Type B pancreatic cell (in vitro differentiated cells): ENCODE measurements around the gene MAGEB17. TPM values are rescaled to one million over a fixed set of nuclear protein-coding genes. Genes with fewer than 3 reads are reported as not detected.

Experiments used
- DNase-seq: peaks from one replicate; pipeline ENCODE4 v3.0.0; 2021; ENCODE audit warnings: mixed read lengths; ENCODE audit not compliant: unreplicated experiment; ENCODE audit errors: extremely low spot score
- H3K27ac Mint-ChIP-seq: 2 replicates; pipeline ENCODE4 v1.8.0; 2021; ENCODE audit warnings: mild to moderate bottlenecking, mixed read lengths
- H3K27me3 Mint-ChIP-seq: 2 replicates; pipeline ENCODE4 v1.8.0; 2021; ENCODE audit warnings: mixed read lengths
- H3K36me3 Mint-ChIP-seq: 2 replicates; pipeline ENCODE4 v1.8.0; 2021; ENCODE audit warnings: mixed read lengths
- H3K4me1 Mint-ChIP-seq: one replicate; pipeline ENCODE4 v1.8.0; 2021; ENCODE audit warnings: mixed read lengths; ENCODE audit not compliant: unreplicated experiment
- H3K4me3 Mint-ChIP-seq: 2 replicates; pipeline ENCODE4 v1.8.0; 2021; ENCODE audit warnings: mild to moderate bottlenecking, mixed read lengths
- H3K9me3 Mint-ChIP-seq: 2 replicates; pipeline ENCODE4 v1.8.0; 2021; ENCODE audit warnings: mixed read lengths
- total RNA-seq: library from RNA; stranded (reverse); gene quantifications from 2 replicates; pipeline ENCODE4 v1.2.1, GENCODE V29; 2021; ENCODE audit warnings: low replicate concordance
- TF ChIP-seq, protein P1 (sequence below): fragments of 200-600 bp; sonication (generic); conservative IDR thresholded peaks from 2 replicates; pipeline ENCODE4 v1.5.0; 2021; ENCODE audit warnings: antibody characterized with exemption, mild to moderate bottlenecking

MAGEB17 gene
- total RNA-seq, 1 donor from 2014 or later: not detected

DNA sequence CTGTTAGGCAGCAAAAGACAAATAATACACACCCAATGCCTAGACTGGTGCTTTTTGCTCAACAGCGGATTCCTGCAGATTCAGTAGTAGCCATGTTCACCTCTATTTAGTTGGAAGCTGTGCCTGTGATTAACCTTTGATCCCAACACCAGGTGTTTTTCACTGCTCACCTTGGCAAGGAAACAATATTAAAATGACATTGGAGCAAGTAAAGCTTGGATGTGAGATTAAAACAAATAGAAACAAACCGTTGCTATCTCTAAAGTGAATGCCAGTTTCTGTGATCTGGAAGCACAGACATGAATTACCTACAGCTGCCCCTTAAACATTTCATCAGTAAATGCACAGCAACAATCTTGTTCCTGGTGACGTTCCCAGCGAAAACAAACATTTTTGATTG is 35.7 kb downstream of the MAGEB17 start:
- Mint-ChIP-seq H3K27me3 (no peaks in the 10 kb centered on the region), H3K27ac (no peak overlapping the region), H3K4me3 (no peak overlapping the region), H3K9me3 (no peaks in the 10 kb centered on the region), H3K4me1 (no peaks in the 10 kb centered on the region), H3K36me3 (no peaks in the 10 kb centered on the region)
- TF ChIP-seq, protein P1, sequence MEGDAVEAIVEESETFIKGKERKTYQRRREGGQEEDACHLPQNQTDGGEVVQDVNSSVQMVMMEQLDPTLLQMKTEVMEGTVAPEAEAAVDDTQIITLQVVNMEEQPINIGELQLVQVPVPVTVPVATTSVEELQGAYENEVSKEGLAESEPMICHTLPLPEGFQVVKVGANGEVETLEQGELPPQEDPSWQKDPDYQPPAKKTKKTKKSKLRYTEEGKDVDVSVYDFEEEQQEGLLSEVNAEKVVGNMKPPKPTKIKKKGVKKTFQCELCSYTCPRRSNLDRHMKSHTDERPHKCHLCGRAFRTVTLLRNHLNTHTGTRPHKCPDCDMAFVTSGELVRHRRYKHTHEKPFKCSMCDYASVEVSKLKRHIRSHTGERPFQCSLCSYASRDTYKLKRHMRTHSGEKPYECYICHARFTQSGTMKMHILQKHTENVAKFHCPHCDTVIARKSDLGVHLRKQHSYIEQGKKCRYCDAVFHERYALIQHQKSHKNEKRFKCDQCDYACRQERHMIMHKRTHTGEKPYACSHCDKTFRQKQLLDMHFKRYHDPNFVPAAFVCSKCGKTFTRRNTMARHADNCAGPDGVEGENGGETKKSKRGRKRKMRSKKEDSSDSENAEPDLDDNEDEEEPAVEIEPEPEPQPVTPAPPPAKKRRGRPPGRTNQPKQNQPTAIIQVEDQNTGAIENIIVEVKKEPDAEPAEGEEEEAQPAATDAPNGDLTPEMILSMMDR: no peak
- DNase-seq: no peak

DNA sequence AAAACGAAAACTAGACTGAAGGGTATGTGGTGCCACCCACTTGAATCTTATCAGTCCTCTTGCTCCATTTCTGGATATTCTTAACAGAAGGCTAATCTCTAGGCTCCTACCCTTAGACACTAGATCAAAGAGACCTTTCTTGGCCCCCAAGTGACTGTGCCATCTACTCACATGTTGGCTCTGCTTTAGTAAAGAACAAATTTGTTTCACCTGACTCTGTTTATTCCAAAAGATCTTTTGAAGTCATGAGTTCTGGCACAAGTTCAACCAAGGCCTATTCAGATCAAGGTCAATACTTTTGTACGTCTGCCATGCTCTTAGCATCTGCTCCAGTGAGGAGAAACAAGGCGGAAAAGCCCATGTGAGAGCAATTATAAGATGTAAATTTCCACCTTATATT is 37.3 kb downstream of the MAGEB17 start:
- H3K4me3 Mint-ChIP-seq: no peak overlapping the region
- DNase-seq: no peak
- no peak overlapping the region for H3K27ac Mint-ChIP-seq
- H3K9me3 Mint-ChIP-seq: no peaks in the 10 kb centered on the region
- no peaks in the 10 kb centered on the region for H3K36me3 Mint-ChIP-seq
- TF ChIP-seq, protein P1: no peak
- no peaks in the 10 kb centered on the region for H3K4me1 Mint-ChIP-seq
- H3K27me3 Mint-ChIP-seq: no peaks in the 10 kb centered on the region

DNA sequence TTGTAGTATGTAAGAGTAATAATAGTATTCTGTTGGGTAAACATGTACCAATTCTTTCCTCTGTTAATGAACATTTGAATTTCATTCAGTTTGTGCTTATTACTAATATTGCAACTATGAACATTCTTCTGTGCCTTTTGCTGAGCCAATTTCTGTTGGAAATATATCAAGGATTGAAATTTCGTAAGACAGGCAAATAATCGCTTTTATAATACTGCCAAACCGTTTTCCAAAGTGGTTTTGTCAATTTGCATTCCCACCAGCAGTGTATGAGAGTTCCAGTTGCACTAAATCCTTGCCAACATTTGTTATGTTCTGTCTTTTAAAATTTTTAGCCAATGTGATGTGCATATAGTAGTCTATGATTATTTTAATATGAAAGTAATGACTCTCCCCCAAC is 38.6 kb downstream of the MAGEB17 start:
- Mint-ChIP-seq H3K4me3 (no peak overlapping the region), H3K36me3 (no peaks in the 10 kb centered on the region), H3K27me3 (no peaks in the 10 kb centered on the region), H3K27ac (no peak overlapping the region), H3K9me3 (no peaks in the 10 kb centered on the region), H3K4me1 (no peaks in the 10 kb centered on the region)
- TF ChIP-seq, protein P1: no peak
- DNase-seq: no peak

DNA sequence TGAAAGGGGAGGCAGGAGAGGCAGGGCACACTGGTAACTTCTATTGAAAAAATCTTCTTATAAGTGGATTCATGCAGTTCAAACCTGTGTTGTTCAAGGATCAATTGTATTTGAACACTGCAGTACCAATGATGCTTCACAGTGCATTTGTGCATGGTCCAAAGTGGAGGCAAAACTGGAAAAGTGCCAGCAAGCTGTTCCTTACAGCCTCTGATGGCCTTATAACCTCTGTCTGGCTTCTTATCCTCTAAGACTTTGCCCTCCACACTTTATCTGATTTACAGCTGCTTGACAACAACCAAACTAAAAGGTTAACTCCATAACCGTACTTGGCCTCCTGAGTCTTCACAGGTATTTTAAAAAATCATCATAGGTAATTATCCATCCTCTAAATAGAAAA is 40.4 kb downstream of the MAGEB17 start:
- DNase-seq: no peak
- Mint-ChIP-seq H3K27ac (no peak overlapping the region), H3K27me3 (no peaks in the 10 kb centered on the region), H3K36me3 (no peaks in the 10 kb centered on the region), H3K4me1 (no peaks in the 10 kb centered on the region), H3K4me3 (no peak overlapping the region), H3K9me3 (no peaks in the 10 kb centered on the region)
- TF ChIP-seq, protein P1: no peak

DNA sequence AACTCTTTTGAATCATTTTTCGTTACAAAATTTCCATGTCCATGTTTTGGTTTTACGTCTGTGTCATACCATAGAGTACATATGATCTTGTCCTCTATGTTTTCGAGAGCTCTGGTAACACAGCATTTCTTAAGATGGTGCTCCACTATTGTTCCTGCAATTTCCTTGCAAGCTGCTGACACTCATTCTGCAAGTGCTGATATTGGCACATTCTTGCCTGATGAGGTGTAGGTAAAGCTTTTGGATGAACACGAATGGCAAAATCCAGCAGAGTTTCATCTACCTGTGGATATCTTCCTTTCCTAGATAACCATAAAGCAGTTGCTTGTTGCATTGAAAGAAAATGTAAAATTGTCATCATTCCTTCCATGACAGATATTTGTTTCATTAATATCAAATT is 41.3 kb downstream of the MAGEB17 start:
- Mint-ChIP-seq H3K4me3 (no peak overlapping the region), H3K27ac (no peak overlapping the region), H3K27me3 (no peaks in the 10 kb centered on the region), H3K4me1 (no peaks in the 10 kb centered on the region), H3K9me3 (no peaks in the 10 kb centered on the region), H3K36me3 (no peaks in the 10 kb centered on the region)
- DNase-seq: no peak
- TF ChIP-seq, protein P1: no peak

DNA sequence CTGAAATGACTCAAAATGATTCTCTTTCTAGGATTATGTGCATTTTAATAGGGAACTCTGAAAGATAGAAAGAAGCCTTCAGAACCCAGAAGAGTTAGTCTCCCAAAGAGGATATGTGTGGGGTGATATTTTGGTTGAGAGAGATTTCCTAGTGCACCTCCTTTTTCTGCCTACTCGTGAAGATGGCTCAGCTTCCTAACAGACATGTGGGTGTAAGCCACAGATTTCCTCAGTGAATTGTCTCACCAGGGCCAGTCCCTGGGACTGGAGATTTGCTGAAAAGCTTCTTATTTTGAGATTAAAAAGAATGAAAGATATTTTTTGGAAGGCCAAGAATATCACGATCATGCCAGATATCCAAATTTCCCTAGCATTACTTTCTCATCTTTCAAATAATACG is 42.8 kb downstream of the MAGEB17 start:
- no peak for DNase-seq
- TF ChIP-seq, protein P1: no peak
- Mint-ChIP-seq H3K4me3 (no peak overlapping the region), H3K4me1 (no peaks in the 10 kb centered on the region), H3K27ac (no peak overlapping the region), H3K9me3 (no peaks in the 10 kb centered on the region), H3K27me3 (no peaks in the 10 kb centered on the region), H3K36me3 (no peaks in the 10 kb centered on the region)
